Kidney (tissue), 14 donors: ENCODE results near the gene TUBGCP5. TPM values are rescaled to one million over a fixed set of nuclear protein-coding genes. Genes with fewer than 3 reads are reported as not detected.

Source experiments
- DNase-seq, 5 donors: peaks; one replicate each; pipeline ENCODE4 v3.0.0-alpha.2; 2013 to 2020
- FAIRE-seq: peaks from 2 replicates; lab custom pipeline; 2012; peaks lifted over from hg19 to GRCh38; lab: Jason Lieb, UNC
- H3K27ac ChIP-seq, 2 donors: one replicate each; pipeline ENCODE4 v1.7.0; 2013; ENCODE audit warnings: low read depth in 2 of 2, low read length in 2 of 2, inconsistent platforms in 1 of 2
- H3K27me3 ChIP-seq: one replicate; pipeline ENCODE4 v1.7.1; 2013; ENCODE audit warnings: low read length, inconsistent platforms; ENCODE audit not compliant: control insufficient read depth, insufficient read depth
- H3K36me3 ChIP-seq, 3 donors: one replicate each; pipeline versions ENCODE4 v1.7.0 to v1.7.1; 2013; ENCODE audit warnings: low read length in 3 of 3, control low read depth in 1 of 3, inconsistent platforms in 1 of 3; ENCODE audit not compliant: insufficient read depth in 3 of 3, control insufficient read depth in 2 of 3
- H3K4me1 ChIP-seq, 3 donors: one replicate each; pipeline versions ENCODE4 v1.7.0 to v1.7.1; 2013; ENCODE audit warnings: low read length in 3 of 3, inconsistent platforms in 1 of 3, low read depth in 1 of 3; ENCODE audit not compliant: control insufficient read depth in 2 of 3, insufficient read depth in 2 of 3
- H3K4me3 ChIP-seq, 3 donors: one replicate each; pipeline versions ENCODE4 v1.7.0 to v1.8.1; 2013; ENCODE audit warnings: low read length in 3 of 3, control low read depth in 1 of 3, inconsistent platforms in 1 of 3
- H3K9ac ChIP-seq, 3 donors: one replicate each; pipeline versions ENCODE4 v1.7.0 to v1.7.1; 2013; ENCODE audit warnings: low read length in 3 of 3, control low read depth in 1 of 3, inconsistent platforms in 1 of 3
- H3K9me3 ChIP-seq, 3 donors: one replicate each; pipeline versions ENCODE4 v1.7.0 to v1.7.1; 2013; ENCODE audit warnings: low read length in 3 of 3, control low read depth in 1 of 3, inconsistent platforms in 1 of 3; ENCODE audit not compliant: control insufficient read depth in 2 of 3, insufficient read depth in 1 of 3
- intact Hi-C: fragments of 100-400 bp; cut with DNase I; formaldehyde crosslinking; loops from one replicate; pipeline ENCODE4 v1.11.1; 2022
- polyA plus RNA-seq: library from polyadenylated mRNA; stranded (reverse); fragments of 350-450 nt; fragmentation: Illumina TruSeq; extraction: RNeasy Lipid Tissue Mini Kit (QIAGEN cat#74804); gene quantifications from one replicate; pipeline ENCODE4 v1.2.3, GENCODE V29; 2014; ENCODE audit warnings: low read depth, low replicate concordance; ENCODE audit not compliant: insufficient read depth
- total RNA-seq: library from RNA; stranded (reverse); fragmentation: NEBNext Ultra II Directional; extraction: Animal tissue kit (Norgen Biotek cat#: 25700); gene quantifications from one replicate; pipeline ENCODE4 v1.2.1, GENCODE V29; 2021
- TF ChIP-seq, protein P1 (sequence below): IDR thresholded peaks from 3 replicates; pipeline ENCODE4 v1.5.1; 2012; ENCODE audit warnings: mild to moderate bottlenecking, moderate library complexity, borderline replicate concordance; ENCODE audit not compliant: insufficient read depth; ENCODE audit errors: extremely low read depth
- donor health status: control.
- donor health status: control.
- donor health status: control.
- donor health status: control.
- donor health status: control.
- donor health status: DM: yes; HTN: yes; CAD: no.
- donor health status: Normal renal cell carcinoma (clear cell type).

The TUBGCP5 gene
- total and polyA plus RNA-seq, 2 donors from 2014 or later, result 4.7 to 19.1 TPM

DNA sequence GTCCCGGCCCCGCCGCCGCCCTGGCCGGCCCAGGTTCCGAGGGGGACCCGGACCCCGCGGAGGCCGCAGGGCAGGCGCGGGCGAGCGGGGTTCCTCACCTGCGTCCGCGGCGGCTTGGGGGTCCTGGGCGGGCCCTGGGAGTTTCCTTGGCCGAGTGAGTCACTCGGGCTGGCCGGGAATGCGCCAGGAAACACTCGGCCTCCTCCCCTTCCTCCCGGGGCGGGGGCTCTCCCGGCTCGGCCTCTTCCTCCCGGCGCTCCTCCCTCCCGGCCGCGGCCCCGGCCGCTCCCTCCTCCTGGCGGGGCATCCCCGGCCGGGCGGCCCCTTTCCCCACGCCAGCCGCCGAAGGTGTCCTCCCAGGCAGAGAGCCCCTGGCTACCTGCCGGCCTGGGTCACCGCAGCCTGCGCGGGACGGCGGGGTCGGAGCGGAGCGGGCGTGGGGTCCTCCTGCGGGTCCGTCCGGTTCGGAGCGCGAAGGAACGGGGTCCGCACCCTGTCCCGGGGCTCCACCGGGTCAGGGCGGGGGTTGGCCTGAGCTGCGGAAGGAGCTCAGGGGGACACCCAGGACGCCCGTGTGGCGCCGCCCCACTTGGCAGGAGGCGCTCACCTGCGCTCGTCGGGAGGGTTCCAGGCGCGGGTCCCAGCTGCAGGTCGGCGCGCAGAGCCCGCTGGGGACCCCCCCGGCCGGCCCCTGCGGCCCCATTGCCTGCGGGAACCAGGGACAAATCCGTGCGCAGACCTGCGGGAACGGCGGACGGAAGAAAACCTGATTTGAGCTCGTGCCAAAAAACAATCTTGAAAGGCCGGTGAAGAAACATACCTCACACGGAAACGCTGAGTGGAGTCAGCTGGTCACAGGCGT lies 58.9 kb downstream of the TUBGCP5 start, which contains the start of gene CYFIP1:
TSS of gene CYFIP1 (minus strand) at position 180 of the 862 bp plus-strand sequence. CDS start 33,083 bp downstream, outside the sequence.
- Histone ChIP-seq H3K4me3 (peak within 1 kb of the TSS; percentile 85 to 97 (median 91)), H3K27me3 (no peaks in the 10 kb centered on the region), H3K4me1 (peaks cover 0 to 7% (median 3%) of the 10 kb centered on the region in 3 donors), H3K9me3 (no peaks in the 10 kb centered on the region), H3K36me3 (no peaks in the 10 kb centered on the region), H3K9ac (peak within 1 kb of the TSS; percentile 30 to 96 (median 64)), H3K27ac (peak within 1 kb of the TSS; percentile 69 to 78)
- no peak for FAIRE-seq
- TF ChIP-seq, protein P1, sequence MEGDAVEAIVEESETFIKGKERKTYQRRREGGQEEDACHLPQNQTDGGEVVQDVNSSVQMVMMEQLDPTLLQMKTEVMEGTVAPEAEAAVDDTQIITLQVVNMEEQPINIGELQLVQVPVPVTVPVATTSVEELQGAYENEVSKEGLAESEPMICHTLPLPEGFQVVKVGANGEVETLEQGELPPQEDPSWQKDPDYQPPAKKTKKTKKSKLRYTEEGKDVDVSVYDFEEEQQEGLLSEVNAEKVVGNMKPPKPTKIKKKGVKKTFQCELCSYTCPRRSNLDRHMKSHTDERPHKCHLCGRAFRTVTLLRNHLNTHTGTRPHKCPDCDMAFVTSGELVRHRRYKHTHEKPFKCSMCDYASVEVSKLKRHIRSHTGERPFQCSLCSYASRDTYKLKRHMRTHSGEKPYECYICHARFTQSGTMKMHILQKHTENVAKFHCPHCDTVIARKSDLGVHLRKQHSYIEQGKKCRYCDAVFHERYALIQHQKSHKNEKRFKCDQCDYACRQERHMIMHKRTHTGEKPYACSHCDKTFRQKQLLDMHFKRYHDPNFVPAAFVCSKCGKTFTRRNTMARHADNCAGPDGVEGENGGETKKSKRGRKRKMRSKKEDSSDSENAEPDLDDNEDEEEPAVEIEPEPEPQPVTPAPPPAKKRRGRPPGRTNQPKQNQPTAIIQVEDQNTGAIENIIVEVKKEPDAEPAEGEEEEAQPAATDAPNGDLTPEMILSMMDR, result no peak
- peak; percentile 87 to 96 (median 91) for DNase-seq
- intact Hi-C loops, result no loop called here

DNA sequence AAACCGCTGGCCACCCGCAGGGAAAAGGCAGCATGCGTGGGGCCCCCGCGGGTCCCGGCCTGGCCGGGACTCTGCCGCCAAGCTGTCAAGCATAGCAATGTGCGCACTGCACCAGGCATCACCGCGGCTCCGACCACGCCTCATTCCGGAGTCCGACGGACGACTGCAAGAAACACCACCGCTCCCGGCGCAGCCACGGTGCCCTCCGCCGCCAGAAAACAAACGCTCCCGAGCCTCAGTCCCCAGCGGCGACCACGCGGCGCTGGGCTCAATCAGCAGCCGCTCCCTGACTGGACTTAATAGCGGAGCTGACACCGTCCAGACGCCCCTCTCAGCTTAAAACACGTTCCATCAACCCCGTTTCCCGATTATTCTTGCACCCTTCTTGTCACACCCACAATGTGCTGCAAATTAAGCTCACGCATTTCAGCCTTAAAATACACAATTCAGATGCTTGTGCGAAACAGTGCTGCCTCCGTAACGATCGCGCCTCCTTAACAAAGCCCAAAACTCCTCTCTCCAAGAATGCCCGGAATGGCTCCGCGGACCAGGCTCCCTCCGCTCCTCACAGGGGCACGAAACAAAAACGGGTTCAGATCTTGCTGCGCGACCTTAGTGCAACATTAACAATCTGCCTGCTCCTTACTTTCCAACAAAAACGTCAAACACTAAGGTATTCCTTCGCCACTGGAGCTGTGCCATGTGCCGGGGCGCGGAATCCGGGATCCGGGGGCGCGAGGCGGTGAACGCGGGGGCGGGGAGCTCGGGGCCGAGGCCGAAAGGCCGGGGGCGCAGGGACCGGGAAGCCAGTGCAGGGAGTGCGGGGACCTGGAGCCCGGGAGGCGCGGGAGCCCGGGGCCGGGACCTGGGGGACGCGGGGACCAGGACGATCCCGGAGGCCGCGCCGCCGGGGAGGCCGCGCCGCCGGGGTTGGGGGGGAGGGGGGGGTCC lies 59.9 kb downstream of the TUBGCP5 start:
- peak; percentile 70 to 90 (median 74) for DNase-seq
- no peak for FAIRE-seq
- intact Hi-C loops, result no loop called here

DNA sequence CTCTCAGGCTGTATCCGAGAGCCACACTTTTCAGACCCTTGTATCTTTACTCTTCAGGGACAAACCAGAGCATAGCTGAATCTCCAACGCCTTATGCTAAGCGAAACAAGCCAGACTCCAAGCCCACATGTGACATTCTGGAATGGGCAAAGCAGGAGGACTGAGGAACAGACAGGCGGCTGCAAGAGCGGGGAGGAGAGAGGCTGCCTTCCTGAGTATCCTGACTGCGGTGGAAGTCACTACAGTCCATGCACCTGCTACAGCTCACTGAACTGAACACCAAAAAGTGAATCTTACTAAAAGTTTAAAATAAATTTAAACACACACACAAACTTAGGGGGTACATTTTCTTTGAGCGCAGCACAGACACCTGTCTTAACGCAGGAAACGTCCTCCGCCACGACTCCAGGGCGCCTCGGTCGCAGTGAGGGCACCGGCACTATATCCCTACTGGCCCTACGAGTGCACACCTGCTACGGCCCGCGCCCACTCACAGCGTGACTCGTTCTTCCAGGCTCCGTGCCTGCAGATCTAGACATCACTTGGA lies 60.6 kb downstream of the TUBGCP5 start:
- Histone ChIP-seq H3K9me3 (no peaks in the 10 kb centered on the region), H3K9ac (peak overlapping the region in 1 of 3 donors; percentile 96), H3K4me3 (peak overlapping the region; percentile 22 to 97 (median 85)), H3K36me3 (no peaks in the 10 kb centered on the region), H3K27ac (no peak overlapping the region), H3K4me1 (peaks cover 0 to 7% (median 4%) of the 10 kb centered on the region in 3 donors), H3K27me3 (no peaks in the 10 kb centered on the region)
- intact Hi-C loops, result no loop called here
- TF ChIP-seq, protein P1, result no peak
- DNase-seq (peak in 1 of 5 donors; percentile 21), FAIRE-seq (no peak)

More for the DNA sequence above, 59.9 kb downstream of the TUBGCP5 start:
- no peaks in the 10 kb centered on the region for H3K36me3 ChIP-seq
- no peaks in the 10 kb centered on the region for H3K27me3 ChIP-seq
- peaks cover 0 to 7% (median 4%) of the 10 kb centered on the region in 3 donors for H3K4me1 ChIP-seq
- no peaks in the 10 kb centered on the region for H3K9me3 ChIP-seq
- H3K9ac ChIP-seq, result peak overlapping the region; percentile 30 to 96 (median 64)
- H3K4me3 ChIP-seq, result peak overlapping the region; percentile 85 to 97 (median 91)
- TF ChIP-seq, protein P1, result peak; percentile 0
- peak overlapping the region; percentile 64 to 67 for H3K27ac ChIP-seq
